ENCODE results near the gene ID4. TPM values are rescaled to one million over a fixed set of nuclear protein-coding genes. Genes with fewer than 3 reads are reported as not detected.

ID4 gene
- total RNA-seq, 2 experiments from 2014 or later: 1.6 to 2.1 TPM

DNA sequence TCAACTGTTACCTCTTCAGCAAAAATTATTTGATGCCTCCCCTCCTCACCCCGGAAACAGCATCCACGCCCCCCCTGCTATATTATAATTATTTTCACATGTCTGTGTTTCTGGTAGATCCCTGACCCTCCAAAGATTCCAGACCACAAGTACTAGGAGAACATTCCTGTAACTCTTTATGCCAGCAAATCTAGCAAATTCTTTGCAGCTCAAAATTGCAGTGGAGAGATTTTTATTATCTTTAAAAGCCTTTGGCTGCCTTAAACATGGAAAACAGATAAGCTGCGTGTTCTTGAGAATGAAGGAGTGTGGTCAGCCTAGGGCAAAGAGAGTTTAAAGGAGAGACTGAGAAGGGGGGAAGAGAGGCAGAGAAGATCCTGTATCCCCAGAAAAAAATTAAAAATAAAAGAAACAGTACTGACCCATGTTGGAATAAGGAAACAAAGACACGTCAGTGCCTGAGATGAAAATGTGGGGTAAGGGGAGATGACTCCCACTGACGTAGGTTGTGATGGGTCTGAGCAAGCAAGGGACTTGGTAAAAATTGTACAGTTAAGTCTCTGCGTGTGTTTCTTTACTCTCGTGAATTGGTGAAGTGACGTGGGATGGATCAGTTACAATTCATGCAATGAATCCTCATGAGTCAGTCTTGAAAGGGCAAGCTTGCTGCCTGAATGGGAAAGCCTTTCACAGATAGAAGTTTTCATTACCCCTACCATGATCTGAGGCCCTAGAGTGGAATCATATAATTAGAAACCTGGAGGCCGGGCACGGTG is 8.3 kb downstream of the ID4 start:
- CTCF ChIA-PET (ENCODE audit: unreplicated experiment): interaction anchor here (1.0 kb wide), 1 partner anchor 48 kb away, joined by 3 read pairs; no protein-coding TSS in a partner anchor
- DNase-seq (ENCODE audit: low spot score): no peak
- H3K4me3 ChIP-seq (ENCODE audit: low read depth, low read length, poor library complexity, severe bottlenecking): no peak overlapping the region
- H4K20me1 ChIP-seq (ENCODE audit: insufficient read depth, low read length): no peaks in the 10 kb centered on the region
- TF ChIP-seq EZH2phosphoT487 (IDR thresholded peaks at IDR 0.05; ENCODE audit: borderline replicate concordance, low read depth, low read length): no peak
- TF ChIP-seq, protein P1, sequence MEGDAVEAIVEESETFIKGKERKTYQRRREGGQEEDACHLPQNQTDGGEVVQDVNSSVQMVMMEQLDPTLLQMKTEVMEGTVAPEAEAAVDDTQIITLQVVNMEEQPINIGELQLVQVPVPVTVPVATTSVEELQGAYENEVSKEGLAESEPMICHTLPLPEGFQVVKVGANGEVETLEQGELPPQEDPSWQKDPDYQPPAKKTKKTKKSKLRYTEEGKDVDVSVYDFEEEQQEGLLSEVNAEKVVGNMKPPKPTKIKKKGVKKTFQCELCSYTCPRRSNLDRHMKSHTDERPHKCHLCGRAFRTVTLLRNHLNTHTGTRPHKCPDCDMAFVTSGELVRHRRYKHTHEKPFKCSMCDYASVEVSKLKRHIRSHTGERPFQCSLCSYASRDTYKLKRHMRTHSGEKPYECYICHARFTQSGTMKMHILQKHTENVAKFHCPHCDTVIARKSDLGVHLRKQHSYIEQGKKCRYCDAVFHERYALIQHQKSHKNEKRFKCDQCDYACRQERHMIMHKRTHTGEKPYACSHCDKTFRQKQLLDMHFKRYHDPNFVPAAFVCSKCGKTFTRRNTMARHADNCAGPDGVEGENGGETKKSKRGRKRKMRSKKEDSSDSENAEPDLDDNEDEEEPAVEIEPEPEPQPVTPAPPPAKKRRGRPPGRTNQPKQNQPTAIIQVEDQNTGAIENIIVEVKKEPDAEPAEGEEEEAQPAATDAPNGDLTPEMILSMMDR (conservative IDR thresholded peaks at IDR 0.05; ENCODE audit: low read length): no peak
- no peaks in the 10 kb centered on the region for H3K9me2 ChIP-seq (ENCODE audit: insufficient read depth, low read length)
- no peaks in the 10 kb centered on the region for H3K9me3 ChIP-seq (ENCODE audit: low read length)
- no peak overlapping the region for H2AFZ ChIP-seq (ENCODE audit: low read length)
- no peaks in the 10 kb centered on the region for H3K36me3 ChIP-seq (ENCODE audit: insufficient read depth, low read length)
- H3K27ac ChIP-seq (ENCODE audit: low read depth, low read length, poor library complexity, severe bottlenecking): no peak overlapping the region
- intact Hi-C loops (cut with micrococcal nuclease; ENCODE audit: unreplicated experiment): no loop called here
- no peaks in the 10 kb centered on the region; the same call in 1 of the 2 replicates for H3K79me2 ChIP-seq (ENCODE audit: insufficient read depth, low read depth, low read length)
- BruUV-seq (replicated peaks): no TSS peak
- H3K4me2 ChIP-seq (ENCODE audit: low read length): no peak overlapping the region
- POLR2A ChIA-PET: interaction anchor here (0.6 to 6.9 kb wide), 4 partner anchors 16 to 274 kb away, joined by 3 to 76 read pairs (median 4); no protein-coding TSS in a partner anchor
- H3K4me1 ChIP-seq (ENCODE audit: insufficient read depth, low read length, poor library complexity, severe bottlenecking): peaks cover 64% of the 10 kb centered on the region

DNA sequence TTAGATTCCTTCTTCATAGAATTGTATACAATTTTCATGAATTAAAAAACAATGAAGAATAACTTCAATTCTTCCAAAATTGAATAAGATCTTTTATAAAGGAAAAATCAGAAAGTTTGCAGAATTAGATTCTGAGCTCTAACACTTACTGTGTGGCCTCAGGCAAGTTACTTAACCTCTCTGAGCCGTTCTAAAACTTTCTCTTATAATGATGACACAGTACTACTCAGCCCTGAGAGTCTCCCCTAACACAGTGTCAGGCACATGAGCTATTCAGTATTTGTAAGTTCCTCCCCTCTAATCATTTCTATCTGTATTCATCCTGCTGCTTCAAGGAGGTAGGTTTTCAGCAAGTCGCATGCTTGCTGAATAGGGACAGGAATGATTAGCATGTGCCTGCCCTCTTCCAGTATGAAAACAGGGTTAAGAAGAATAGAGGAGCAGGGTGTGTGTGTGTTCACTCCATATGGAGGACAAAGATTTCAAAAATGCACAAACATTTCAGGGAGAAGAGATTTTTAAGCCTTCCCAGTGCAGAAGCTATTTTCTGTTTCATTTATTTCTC is 11.4 kb downstream of the ID4 start:
- no peaks in the 10 kb centered on the region for H4K20me1 ChIP-seq (ENCODE audit: insufficient read depth, low read length)
- no peaks in the 10 kb centered on the region for H3K79me2 ChIP-seq (ENCODE audit: insufficient read depth, low read depth, low read length)
- H3K9me2 ChIP-seq (ENCODE audit: insufficient read depth, low read length): no peaks in the 10 kb centered on the region
- H3K4me2 ChIP-seq (ENCODE audit: low read length): peak overlapping the region; percentile 61
- TF ChIP-seq, protein P1 (conservative IDR thresholded peaks at IDR 0.05; ENCODE audit: low read length): no peak
- TF ChIP-seq EZH2phosphoT487 (IDR thresholded peaks at IDR 0.05; ENCODE audit: borderline replicate concordance, low read depth, low read length): no peak
- peak overlapping the region; percentile 7 for H3K4me3 ChIP-seq (ENCODE audit: low read depth, low read length, poor library complexity, severe bottlenecking)
- no peak for DNase-seq (ENCODE audit: low spot score)
- CTCF ChIA-PET (ENCODE audit: unreplicated experiment): no interaction called here
- POLR2A ChIA-PET: interaction anchor here (0.6 to 6.9 kb wide), 7 partner anchors 9 to 251 kb away, joined by 3 to 76 read pairs (median 4); no protein-coding TSS in a partner anchor
- H3K36me3 ChIP-seq (ENCODE audit: insufficient read depth, low read length): no peaks in the 10 kb centered on the region
- intact Hi-C loops (cut with micrococcal nuclease; ENCODE audit: unreplicated experiment): no loop called here
- H2AFZ ChIP-seq (ENCODE audit: low read length): peak overlapping the region; percentile 97
- peaks cover 43% of the 10 kb centered on the region for H3K4me1 ChIP-seq (ENCODE audit: insufficient read depth, low read length, poor library complexity, severe bottlenecking)
- peak overlapping the region; percentile 6 for H3K27ac ChIP-seq (ENCODE audit: low read depth, low read length, poor library complexity, severe bottlenecking)
- H3K9me3 ChIP-seq (ENCODE audit: low read length): no peaks in the 10 kb centered on the region
- BruUV-seq (replicated peaks): no TSS peak
